Measurements from ENCODE around the gene ARF3. TPM values are rescaled to one million over a fixed set of nuclear protein-coding genes. Genes with fewer than 3 reads are reported as not detected.

The ARF3 gene
- total RNA-seq, 1 experiment from 2014 or later, result 178 TPM

DNA sequence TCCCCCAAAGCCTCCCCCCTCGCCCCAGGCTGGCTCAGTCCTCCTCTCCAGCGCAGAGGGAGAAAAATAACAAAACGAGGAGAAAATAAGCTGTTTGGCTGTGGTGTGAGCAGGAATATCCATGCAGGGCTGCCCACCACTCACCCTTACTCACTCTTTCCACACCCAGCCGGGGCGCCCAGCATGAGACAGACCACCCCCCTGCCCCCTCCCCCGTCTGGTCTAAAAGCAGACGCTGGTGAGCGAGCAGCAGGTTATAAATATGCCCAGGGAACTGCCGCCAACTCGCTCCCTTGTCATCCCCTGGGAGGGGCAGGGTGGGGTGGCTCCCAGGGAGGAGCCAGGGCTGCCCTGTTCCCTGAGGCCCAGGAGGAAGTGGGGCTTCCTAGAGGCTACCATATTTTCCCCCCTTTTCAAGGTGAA lies 28.2 kb upstream of the ARF3 start:
- DNase-seq (ENCODE audit: low read depth), result no peak
- in situ Hi-C loops (cut with HindIII; ENCODE audit: low pct_unique_long_range_greater_than_20kb, low sequenced_read_pairs), result no loop called here

DNA sequence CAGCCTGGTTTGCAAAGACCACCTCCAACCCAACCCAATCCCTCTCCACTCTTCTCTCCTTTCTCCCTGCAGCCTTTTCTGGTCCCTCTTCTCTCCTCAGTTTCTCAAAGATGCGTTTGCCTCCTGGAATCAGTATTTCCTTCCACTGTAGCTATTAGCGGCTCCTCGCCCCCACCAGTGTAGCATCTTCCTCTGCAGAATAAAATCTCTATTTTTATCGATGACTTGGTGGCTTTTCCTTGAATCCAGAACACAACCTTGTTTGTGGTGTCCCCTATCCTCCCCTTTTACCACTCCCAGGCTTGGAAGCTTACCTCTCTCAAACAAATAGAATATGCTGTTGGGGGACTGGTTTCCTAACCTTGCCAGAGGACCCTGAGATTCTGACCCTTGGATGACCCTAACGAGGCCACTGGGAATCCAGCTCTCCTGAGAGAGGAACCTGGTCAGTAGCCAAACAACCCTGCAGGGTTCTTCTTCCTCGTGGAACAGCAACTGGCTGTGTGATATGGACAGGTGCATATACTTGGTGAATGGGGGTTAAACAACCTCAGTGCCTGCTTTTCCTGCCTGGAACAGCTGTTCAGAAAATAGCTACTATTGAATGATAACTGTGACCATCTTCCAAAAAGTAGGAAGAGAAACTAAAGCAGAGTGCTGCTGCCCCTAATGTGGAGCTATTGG lies 25.3 kb upstream of the ARF3 start:
- no peak for DNase-seq (ENCODE audit: low read depth)
- in situ Hi-C loops (cut with HindIII; ENCODE audit: low pct_unique_long_range_greater_than_20kb, low sequenced_read_pairs), result no loop called here

DNA sequence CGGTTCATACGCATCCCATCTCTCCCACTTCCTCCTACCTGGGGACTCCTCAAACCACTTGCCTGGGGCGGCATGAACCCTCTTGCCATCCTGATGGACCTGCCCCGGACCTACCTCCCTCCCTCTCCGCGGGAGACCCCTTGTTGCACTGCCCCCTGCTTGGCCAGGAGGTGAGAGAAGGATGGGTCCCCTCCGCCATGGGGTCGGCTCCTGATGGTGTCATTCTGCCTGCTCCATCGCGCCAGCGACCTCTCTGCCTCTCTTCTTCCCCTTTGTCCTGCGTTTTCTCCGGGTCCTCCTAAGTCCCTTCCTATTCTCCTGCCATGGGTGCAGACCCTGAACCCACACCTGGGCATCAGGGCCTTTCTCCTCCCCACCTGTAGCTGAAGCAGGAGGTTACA lies 24.5 kb upstream of the ARF3 start:
- DNase-seq (ENCODE audit: low read depth), result no peak
- in situ Hi-C loops (cut with HindIII; ENCODE audit: low pct_unique_long_range_greater_than_20kb, low sequenced_read_pairs), result no loop called here

DNA sequence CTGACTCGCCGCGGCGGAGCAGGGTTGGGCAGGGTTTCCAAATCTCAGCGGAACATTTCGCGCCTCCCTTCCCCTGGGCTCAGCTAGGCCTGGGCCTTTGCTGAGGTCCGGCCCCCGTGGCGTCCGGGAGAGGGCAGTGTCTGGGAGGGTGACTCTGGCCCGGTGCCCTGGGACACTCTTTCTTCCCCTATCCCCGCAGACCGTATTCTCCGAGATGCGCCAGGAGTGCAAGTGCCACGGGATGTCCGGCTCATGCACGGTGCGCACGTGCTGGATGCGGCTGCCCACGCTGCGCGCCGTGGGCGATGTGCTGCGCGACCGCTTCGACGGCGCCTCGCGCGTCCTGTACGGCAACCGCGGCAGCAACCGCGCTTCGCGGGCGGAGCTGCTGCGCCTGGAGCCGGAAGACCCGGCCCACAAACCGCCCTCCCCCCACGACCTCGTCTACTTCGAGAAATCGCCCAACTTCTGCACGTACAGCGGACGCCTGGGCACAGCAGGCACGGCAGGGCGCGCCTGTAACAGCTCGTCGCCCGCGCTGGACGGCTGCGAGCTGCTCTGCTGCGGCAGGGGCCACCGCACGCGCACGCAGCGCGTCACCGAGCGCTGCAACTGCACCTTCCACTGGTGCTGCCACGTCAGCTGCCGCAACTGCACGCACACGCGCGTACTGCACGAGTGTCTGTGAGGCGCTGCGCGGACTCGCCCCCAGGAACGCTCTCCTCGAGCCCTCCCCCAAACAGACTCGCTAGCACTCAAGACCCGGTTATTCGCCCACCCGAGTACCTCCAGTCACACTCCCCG lies 23.9 kb upstream of the ARF3 start:
- DNase-seq (ENCODE audit: low read depth), result no peak
- in situ Hi-C loops (cut with HindIII; ENCODE audit: low pct_unique_long_range_greater_than_20kb, low sequenced_read_pairs), result no loop called here

DNA sequence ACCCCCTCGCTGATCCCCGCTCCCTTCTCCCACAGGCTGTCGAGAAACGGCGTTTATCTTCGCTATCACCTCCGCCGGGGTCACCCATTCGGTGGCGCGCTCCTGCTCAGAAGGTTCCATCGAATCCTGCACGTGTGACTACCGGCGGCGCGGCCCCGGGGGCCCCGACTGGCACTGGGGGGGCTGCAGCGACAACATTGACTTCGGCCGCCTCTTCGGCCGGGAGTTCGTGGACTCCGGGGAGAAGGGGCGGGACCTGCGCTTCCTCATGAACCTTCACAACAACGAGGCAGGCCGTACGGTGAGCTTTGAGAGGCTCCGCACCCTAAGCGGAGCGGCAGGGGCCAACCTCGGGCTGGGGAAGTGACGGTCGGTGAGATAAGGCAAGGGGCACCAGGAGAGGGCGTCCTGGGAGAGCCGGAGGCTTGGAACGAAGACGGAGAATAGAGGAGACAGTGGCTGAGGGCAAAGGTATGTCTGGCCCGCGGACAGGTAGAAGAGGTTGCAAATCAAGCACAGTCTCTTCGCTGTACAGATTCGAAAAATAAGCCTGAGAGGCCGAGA lies 23.2 kb upstream of the ARF3 start:
- DNase-seq (ENCODE audit: low read depth), result no peak
- in situ Hi-C loops (cut with HindIII; ENCODE audit: low pct_unique_long_range_greater_than_20kb, low sequenced_read_pairs), result no loop called here

DNA sequence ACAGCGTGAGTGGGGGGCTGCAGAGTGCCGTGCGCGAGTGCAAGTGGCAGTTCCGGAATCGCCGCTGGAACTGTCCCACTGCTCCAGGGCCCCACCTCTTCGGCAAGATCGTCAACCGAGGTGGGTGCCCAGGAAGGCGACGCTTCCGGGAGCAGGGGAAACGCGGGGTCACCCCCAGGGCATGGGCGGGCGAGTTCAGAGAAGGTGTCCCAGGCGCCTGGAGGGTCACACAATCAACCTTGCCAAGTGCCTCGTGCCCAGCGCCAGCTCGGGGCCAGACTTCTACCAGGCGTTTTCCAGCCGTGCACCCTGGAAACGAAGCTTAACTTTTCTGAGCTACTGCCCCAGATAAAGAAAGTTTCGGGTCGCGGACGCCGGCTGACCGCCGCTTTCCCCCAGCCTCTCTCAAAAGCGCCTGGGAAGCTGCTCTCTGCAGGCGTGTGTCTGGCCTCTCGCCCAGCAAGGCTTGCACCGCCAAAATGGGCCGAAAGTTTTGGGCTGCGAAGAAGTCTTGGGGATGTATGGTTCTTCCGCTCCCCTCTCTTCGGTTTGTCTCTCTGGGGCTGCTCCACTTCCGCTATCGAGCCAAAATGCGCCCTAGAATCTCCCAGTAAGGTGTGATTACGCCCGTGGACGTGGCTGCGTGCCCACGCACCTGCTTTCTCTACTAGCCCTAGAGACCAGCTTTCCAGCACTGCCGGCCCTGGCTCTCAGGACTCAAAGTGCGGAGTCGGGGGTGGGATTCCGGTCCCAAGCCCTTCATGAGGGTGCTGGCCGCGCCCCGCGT lies 22.5 kb upstream of the ARF3 start:
- in situ Hi-C loops (cut with HindIII; ENCODE audit: low pct_unique_long_range_greater_than_20kb, low sequenced_read_pairs), result no loop called here
- DNase-seq (ENCODE audit: low read depth), result no peak

DNA sequence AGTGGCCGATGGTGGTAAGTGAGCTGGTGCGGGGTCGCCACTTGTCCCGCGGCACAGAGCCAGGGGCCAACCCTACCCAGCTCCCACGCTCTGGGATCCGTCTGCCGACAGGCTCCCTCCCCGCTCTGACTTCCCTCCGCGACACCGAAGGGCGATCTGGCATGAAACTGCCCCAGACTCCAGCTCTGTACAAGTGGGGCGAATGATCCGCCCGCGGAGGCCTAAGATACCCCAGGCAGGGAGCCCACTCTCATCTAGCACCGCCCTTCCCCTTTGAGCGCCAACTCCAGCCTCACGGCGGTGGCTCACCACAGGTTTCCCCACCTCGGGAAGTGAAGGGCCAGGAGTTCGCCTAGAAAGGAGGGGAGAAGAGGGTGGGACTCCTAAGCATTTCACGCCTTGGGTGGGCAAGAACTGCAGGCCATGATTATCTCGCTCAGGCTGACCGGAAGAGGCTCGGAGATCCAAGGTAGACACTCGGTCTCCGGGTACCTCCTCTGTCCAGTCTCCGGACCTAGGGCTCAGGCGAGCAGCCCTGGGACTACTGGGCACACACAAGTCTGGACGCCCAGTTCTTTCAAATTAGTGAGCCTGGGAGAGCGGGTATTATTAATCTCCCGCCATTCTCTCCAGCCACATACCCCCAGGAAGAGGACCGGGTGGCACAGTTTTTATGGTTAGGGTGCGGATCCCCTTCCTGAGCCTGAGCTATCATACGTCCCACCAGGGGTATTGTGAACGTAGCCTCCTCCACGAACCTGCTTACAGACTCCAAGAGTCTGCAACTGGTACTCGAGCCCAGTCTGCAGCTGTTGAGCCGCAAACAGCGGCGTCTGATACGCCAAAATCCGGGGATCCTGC lies 21.7 kb upstream of the ARF3 start:
- DNase-seq (ENCODE audit: low read depth), result no peak
- in situ Hi-C loops (cut with HindIII; ENCODE audit: low pct_unique_long_range_greater_than_20kb, low sequenced_read_pairs), result no loop called here

DNA sequence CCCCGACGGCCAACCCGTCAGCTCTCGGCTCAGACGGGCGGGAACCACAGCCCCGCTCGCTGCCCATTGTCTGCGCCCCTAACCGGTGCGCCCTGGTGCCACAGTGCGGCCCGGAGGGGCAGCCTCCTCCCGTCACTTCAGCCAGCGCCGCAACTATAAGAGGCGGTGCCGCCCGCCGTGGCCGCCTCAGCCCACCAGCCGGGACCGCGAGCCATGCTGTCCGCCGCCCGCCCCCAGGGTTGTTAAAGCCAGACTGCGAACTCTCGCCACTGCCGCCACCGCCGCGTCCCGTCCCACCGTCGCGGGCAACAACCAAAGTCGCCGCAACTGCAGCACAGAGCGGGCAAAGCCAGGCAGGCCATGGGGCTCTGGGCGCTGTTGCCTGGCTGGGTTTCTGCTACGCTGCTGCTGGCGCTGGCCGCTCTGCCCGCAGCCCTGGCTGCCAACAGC lies 21.0 kb upstream of the ARF3 start, which contains the start of gene WNT1:
Gene WNT1 (plus strand): TSS at position 32 of the 450 bp plus-strand sequence. CDS start 329 bp downstream, at position 361.
- DNase-seq (ENCODE audit: low read depth), result no peak
- in situ Hi-C loops (cut with HindIII; ENCODE audit: low pct_unique_long_range_greater_than_20kb, low sequenced_read_pairs), result no loop called here

DNA sequence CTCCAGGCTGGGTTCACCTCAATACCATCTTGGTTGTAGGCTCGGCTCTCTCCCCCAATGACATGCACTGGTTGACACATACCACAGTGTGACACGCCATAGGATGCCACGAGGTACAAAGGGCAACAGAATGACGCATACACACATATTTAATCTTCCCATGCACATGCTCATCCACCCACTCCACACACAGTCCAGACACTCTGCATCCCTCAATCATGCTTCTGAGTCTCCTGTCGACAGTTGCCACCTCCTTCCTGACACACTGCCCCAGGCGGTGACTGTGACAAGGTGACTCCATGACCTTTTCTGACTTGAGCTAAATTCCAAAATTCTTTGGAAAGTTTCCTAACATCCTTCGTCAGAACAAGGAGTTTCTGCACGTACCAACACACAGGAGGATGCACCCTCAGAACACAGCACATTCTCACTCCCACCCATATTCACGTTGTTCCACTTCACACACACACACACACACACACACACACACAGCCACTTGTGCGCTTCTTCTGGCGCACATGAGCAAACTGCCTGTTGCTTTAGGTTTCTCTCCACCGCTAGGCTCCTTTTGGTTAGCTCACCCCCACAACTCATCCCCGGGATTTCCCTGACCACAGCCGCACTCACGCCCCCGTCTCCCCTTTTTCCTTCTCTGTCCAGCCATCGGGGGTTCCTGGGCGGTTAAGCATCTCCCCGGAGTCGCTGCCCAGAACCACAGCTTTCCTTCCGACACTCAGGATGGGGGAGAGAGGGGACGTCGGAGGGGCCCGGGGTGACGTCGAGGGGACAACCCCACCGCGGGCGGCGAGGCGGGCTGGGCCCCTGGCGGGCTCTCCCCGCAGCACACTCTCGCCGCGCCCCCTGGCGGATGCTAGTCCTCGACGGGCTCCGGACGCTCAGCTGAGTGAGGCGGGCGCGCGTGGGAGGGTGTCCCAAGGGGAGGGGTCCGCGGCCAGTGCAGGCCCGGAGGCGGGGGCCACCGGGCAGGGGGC lies 20.3 kb upstream of the ARF3 start:
- in situ Hi-C loops (cut with HindIII; ENCODE audit: low pct_unique_long_range_greater_than_20kb, low sequenced_read_pairs), result no loop called here
- no peak for DNase-seq (ENCODE audit: low read depth)

DNA sequence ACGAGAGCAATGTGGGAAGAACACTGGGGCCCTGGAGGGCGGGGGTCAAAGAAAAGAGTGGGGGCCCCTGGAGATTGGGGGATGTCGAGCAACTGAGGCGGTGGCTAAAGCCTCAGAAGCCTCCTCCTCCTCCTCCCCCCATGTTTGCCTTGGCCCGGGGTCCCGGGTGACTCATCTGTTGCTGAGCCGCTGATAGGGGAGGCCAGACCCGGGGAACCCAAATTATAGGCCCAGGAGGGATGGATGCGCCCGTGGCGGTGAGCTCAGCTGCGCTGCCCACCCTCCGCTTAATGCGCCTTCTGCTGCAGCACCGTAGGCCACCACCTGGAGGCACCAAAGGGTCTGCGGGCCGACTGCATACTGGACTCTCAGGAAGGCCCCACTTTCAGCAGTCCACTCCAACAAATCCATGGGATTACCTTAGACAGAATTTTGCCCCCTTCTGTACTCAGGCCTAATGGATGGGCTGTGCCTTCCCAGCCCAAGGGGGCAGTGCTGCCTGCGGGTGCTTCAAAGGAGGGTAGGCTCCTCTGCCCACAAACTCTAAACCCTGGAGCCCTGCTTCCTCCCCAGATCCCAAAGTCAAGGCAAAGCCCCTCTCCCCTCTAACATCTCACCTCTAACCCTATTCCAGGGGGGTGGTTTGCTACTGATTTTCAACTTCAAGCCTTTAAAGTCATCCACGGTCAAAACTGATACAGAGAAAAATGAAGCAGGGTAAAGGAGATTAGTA lies 16.8 kb upstream of the ARF3 start:
- DNase-seq (ENCODE audit: low read depth), result no peak
- in situ Hi-C loops (cut with HindIII; ENCODE audit: low pct_unique_long_range_greater_than_20kb, low sequenced_read_pairs), result no loop called here

DNA sequence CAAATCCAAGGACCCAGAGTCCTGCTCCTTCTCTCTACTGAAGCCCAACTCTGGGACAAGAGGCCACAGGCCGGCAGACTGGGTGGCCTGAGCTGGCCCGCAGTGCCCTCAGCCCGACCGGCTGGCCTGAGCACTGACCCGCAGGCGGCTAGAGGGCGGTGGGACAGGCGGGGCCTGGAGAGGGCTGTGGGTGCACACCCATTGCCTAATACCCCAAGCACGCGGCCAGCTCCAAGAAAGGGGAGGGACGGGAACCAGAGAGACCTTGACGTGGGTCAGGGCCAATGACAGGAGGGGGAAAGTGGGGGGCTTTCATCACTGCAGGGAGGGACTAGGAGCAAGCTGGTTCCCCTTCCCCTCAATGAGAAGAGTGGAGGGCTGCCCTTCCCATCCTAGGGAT lies 16.2 kb upstream of the ARF3 start:
- no peak for DNase-seq (ENCODE audit: low read depth)
- in situ Hi-C loops (cut with HindIII; ENCODE audit: low pct_unique_long_range_greater_than_20kb, low sequenced_read_pairs), result no loop called here

DNA sequence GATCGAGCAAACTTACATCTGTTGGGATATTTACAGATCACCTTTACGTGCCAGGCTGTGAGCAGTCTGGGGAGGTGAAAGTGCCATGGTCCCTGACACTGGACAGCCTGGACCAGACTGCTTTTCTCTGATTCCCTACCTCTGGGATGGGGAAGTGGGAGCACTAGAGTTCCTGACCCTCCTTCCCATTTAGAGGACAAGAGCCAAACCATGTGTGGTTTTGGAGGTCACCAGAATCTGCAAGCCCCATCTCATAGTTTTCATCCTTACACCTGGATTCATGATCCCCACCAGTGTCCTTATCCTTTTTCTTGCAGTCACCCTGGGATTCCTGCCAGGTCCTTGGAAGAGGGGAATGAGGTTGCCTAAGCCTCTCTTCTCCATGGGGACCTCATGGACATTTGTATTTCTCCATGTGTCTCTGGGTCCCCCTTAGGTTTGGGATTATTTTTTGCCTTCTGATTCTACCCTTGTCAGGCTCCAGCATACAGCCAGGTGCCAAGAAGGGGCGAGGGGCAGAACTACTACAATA lies 15.7 kb upstream of the ARF3 start:
- in situ Hi-C loops (cut with HindIII; ENCODE audit: low pct_unique_long_range_greater_than_20kb, low sequenced_read_pairs), result no loop called here
- DNase-seq (ENCODE audit: low read depth), result no peak

DNA sequence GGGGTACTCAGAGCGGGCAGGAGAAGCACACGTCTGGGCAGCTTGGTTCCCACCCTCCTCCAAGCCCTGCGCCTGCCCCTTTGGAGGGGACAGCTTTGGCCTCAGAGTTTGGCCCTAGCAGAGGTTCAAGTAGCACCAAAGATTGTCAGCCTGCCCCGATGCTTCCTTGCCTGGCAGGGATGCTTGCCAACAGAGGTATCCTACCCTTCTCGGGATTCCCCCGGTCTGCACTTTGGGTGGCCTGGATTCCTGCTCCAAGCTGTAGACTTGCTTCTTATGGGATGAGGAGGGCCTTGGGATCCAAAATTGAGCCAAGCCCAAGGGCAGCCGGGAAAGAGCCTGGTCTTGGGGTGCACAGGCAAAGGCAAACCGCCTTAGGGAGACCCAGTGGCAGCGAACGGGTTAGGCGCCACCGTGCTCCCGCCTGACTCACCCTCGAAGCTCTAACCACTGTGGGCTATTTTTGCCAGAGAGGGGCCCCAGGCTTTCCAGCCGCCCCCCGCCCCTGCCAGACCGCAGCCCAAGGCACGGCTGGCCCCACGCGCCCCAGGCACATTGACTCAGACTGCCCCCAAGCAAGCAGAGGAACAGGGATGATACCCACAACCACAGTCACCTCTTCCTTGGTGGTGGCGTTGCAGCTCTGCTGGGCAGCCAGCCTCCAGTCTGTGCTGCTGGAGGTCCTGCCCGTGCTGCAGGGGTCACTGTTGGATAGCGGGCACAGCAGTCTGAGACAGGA lies 15.1 kb upstream of the ARF3 start:
- DNase-seq (ENCODE audit: low read depth), result no peak
- in situ Hi-C loops (cut with HindIII; ENCODE audit: low pct_unique_long_range_greater_than_20kb, low sequenced_read_pairs), result no loop called here

DNA sequence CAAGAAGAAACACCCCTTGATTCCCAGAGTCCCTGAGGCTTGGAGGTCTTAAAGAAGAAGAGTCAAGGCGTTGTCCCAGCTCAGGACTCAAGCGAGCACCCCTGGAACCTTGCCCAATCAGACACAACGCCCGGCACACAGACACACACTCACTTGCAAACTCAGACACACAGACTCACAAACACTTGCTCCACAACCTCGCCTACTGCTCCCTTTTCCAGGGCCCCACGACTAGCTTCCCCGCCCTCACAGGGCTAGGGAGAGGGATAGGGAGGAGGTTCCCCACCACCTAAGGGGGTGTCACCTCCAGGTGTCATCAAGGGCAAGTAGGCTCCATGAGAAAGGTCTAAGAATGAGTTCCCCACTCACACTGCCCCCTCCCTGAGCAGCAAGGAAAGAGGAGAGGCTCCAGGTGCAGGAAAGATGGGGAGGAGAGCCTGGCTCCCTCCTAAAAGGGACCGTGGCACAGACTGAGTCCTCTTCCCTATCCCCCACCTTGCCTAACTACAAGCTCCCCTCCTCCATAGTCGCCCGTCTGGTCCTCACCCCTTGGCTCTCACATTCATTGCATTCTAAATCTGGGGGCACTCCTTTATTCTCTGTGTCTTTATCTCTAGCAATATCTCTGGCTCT lies 13.5 kb upstream of the ARF3 start:
- in situ Hi-C loops (cut with HindIII; ENCODE audit: low pct_unique_long_range_greater_than_20kb, low sequenced_read_pairs), result no loop called here
- no peak for DNase-seq (ENCODE audit: low read depth)
